Endothelial cell (in vitro differentiated cells): Measurements from ENCODE around the gene RPS10. TPM values are rescaled to one million over a fixed set of nuclear protein-coding genes. Genes with fewer than 3 reads are reported as not detected.

Experiments used
- DNase-seq: peaks from one replicate; pipeline ENCODE4 v3.0.0; 2021; ENCODE audit warnings: low spot score
- H3K27ac Mint-ChIP-seq: one replicate; pipeline ENCODE4 v1.8.0; 2021; ENCODE audit warnings: mixed read lengths, inconsistent platforms; ENCODE audit not compliant: unreplicated experiment
- H3K27me3 Mint-ChIP-seq: one replicate; pipeline ENCODE4 v1.8.0; 2021; ENCODE audit warnings: mild to moderate bottlenecking, moderate library complexity, mixed read lengths, inconsistent platforms; ENCODE audit not compliant: unreplicated experiment
- H3K36me3 Mint-ChIP-seq: one replicate; pipeline ENCODE4 v1.8.0; 2021; ENCODE audit warnings: mild to moderate bottlenecking, low read depth, mixed read lengths, inconsistent platforms; ENCODE audit not compliant: unreplicated experiment
- H3K4me1 Mint-ChIP-seq: one replicate; pipeline ENCODE4 v1.8.0; 2021; ENCODE audit warnings: mild to moderate bottlenecking, mixed read lengths, inconsistent platforms; ENCODE audit not compliant: unreplicated experiment
- H3K4me3 Mint-ChIP-seq: one replicate; pipeline ENCODE4 v1.8.0; 2021; ENCODE audit warnings: mild to moderate bottlenecking, mixed read lengths, inconsistent platforms; ENCODE audit not compliant: unreplicated experiment
- H3K9me3 Mint-ChIP-seq: one replicate; pipeline ENCODE4 v1.8.0; 2021; ENCODE audit warnings: mixed read lengths, inconsistent platforms; ENCODE audit not compliant: unreplicated experiment
- total RNA-seq: library from RNA; stranded (reverse); fragmentation: NEBNext Ultra II Directional; extraction: Animal tissue kit (Norgen Biotek cat#: 25700); gene quantifications from one replicate; pipeline ENCODE4 v1.2.1, GENCODE V29; 2021; ENCODE audit not compliant: unreplicated experiment
- TF ChIP-seq, protein P1 (sequence below): fragments of 200-600 bp; sonication (generic); IDR thresholded peaks from one replicate; pipeline ENCODE4 v1.5.0; 2021; ENCODE audit warnings: antibody characterized with exemption; ENCODE audit not compliant: unreplicated experiment

The RPS10 gene
- total RNA-seq, 1 donor from 2014 or later = 1,322 TPM

DNA sequence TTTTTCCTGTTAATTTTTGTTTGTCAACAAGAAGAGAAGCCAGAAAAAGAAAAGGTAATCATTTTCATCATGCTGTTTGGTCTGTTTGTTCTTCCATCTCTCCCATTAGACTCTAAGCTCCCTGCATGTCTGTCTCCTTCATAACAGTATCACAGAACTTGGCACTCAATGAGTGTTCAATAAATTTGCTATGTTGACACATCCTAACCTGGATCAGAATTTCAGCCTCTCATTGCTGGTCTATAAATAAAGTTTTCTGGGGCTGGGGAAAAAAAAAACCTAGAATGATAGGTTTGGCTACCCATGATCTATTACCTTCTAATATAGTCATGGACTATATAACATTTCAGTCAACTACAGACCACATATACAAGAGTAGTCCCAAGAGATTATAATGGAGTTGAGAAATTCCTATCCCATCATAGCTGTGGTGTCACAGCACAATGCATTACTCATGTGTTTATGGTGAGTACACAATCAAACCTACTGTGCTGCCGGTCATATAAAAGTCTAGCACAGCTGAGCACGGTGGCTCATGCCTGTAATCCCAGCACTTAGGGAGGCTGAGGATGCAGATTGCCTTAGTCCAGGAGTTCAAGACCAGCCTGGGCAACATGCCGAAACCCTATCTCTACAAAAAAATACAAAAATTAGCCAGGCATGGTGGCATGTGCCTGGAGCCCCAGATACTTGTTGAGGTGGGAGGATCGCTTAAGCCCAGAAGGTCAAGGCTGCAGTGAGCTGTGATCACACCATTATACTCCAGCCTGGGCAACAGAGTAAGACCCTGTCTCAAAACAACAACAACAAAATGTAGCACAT lies 39.3 kb downstream of the RPS10 start:
- TF ChIP-seq, protein P1, sequence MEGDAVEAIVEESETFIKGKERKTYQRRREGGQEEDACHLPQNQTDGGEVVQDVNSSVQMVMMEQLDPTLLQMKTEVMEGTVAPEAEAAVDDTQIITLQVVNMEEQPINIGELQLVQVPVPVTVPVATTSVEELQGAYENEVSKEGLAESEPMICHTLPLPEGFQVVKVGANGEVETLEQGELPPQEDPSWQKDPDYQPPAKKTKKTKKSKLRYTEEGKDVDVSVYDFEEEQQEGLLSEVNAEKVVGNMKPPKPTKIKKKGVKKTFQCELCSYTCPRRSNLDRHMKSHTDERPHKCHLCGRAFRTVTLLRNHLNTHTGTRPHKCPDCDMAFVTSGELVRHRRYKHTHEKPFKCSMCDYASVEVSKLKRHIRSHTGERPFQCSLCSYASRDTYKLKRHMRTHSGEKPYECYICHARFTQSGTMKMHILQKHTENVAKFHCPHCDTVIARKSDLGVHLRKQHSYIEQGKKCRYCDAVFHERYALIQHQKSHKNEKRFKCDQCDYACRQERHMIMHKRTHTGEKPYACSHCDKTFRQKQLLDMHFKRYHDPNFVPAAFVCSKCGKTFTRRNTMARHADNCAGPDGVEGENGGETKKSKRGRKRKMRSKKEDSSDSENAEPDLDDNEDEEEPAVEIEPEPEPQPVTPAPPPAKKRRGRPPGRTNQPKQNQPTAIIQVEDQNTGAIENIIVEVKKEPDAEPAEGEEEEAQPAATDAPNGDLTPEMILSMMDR = no peak
- H3K36me3 Mint-ChIP-seq = peaks cover 9% of the 10 kb centered on the region
- peaks cover 14% of the 10 kb centered on the region for H3K4me1 Mint-ChIP-seq
- no peaks in the 10 kb centered on the region for H3K9me3 Mint-ChIP-seq
- H3K27ac Mint-ChIP-seq = no peak overlapping the region
- DNase-seq = no peak
- peaks cover 4% of the 10 kb centered on the region for H3K27me3 Mint-ChIP-seq
- H3K4me3 Mint-ChIP-seq = no peak overlapping the region

DNA sequence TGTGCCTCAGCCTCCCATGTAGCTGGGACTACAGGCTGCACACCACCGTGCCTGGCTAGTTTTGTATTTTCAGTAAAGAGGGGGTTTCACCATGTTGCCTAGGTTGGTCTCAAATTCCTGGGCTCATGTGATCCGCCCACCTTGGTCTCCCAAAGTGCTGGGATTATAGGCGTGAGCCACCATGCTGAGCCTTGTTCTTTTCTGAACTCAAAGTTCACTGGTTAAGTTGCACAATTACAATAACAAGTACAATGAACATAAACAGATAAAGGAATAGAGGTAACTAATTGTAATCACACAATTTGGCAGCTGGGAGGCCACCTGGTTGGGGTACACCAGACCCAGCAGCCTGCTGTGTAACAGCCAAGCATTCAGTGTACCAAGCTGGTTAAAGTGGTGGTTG lies 40.1 kb downstream of the RPS10 start:
- DNase-seq = no peak
- peaks cover 9% of the 10 kb centered on the region for H3K36me3 Mint-ChIP-seq
- TF ChIP-seq, protein P1 = no peak
- no peaks in the 10 kb centered on the region for H3K9me3 Mint-ChIP-seq
- peaks cover 4% of the 10 kb centered on the region for H3K27me3 Mint-ChIP-seq
- peaks cover 14% of the 10 kb centered on the region for H3K4me1 Mint-ChIP-seq
- no peak overlapping the region for H3K4me3 Mint-ChIP-seq
- H3K27ac Mint-ChIP-seq = no peak overlapping the region

DNA sequence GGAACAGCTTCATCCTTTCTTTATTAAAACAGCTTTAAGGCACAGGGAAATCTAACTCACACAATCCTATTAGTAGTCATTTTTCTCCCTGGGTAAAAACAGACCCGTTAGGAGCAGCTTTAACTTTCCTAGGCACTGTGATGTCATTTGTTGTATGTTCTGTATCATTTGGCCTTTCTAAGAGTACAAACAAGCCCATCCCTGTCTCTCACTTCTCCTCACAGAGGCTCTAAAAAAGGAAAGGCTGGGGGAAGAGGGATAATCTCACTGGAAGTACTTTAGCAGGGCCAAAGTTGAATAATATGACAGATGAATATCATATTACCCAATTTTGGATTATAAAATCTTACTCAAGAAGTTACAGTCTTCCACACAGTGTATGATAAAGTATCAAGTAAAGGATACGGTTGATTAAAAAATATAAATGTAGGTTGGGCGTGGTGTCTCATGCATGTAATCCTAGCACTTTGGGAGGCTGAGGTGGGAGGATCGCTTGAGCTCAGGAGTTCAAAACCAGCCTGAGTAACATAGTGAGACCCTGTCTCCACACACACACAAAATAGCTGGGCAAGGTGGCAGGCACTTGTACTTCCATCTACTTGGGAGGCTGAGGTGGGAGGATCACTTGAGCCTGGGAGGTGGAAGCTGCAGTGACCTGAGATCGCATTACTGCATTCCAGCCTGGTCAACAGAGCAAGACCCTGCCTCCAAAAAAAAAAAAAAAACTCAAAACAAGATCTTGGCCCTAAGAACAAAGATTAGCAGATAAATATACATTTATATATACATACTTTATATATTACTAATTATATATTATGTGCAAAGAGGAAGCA lies 41.3 kb downstream of the RPS10 start:
- H3K27ac Mint-ChIP-seq = peak overlapping the region; percentile 11
- TF ChIP-seq, protein P1 = no peak
- no peaks in the 10 kb centered on the region for H3K9me3 Mint-ChIP-seq
- H3K4me3 Mint-ChIP-seq = no peak overlapping the region
- peaks cover 13% of the 10 kb centered on the region for H3K36me3 Mint-ChIP-seq
- peaks cover 14% of the 10 kb centered on the region for H3K4me1 Mint-ChIP-seq
- peaks cover 4% of the 10 kb centered on the region for H3K27me3 Mint-ChIP-seq
- DNase-seq = no peak

DNA sequence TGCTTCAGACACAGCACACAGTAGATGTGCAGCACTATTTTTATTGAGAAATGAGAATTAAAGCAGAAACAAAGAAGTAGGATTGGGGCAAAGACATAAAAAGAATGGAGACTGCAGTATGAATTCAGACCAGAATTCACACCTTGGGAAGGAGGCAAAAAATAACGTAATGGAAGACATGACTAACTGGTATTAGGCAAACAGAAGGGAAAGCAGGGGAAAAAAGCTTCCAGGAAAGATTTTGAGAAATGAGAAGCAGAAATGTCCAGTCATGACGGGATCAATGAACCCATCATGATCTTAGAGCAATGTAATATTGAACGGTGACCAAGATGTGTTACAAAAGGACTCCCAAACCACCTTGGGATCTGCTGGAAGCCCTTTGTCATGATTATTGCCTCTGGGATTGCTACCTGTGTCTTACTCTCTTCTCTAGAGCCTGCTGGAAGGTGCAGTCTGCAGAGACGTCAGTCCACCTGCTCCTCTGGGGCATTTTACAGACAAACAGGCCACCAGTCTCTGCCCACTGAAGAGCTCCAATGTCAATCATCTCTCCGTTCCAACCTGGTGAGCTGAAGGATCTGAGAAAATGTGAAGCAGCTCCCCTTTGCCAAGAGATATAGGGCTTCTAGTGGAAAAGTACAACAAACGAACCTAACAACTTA lies 42.1 kb downstream of the RPS10 start:
- TF ChIP-seq, protein P1 = no peak
- Mint-ChIP-seq H3K27ac (peak overlapping the region; percentile 11), H3K9me3 (no peaks in the 10 kb centered on the region), H3K4me1 (peaks cover 10% of the 10 kb centered on the region), H3K4me3 (peak overlapping the region; percentile 12), H3K27me3 (peaks cover 2% of the 10 kb centered on the region), H3K36me3 (peaks cover 10% of the 10 kb centered on the region)
- DNase-seq = no peak
